Measurements from ENCODE around the gene ACTMAP.
A peak's percentile ranks its signal among the peaks of the same experiment; 100 is the strongest.

The ACTMAP gene

DNA sequence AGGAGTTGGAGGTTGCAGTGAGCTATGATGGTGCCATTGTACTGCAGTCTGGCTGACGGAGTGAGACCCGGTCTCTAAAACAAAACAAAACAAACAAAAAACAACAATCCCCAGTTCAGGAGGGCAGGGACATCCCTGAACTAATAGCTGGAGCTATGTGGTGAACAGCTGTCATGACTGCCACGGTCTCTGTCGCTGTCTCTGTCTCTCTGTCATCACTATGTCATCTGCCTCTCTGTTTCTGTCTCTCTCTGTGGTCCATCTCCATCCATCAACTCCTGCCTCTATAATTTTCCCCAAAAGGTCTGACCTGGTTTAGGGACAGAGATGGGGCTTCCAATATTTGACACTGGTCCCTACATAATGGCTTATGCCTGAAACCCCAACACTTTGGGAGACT lies 26.0 kb downstream of the ACTMAP start:
- POLR2A ChIA-PET, result no interaction called here
- TF ChIP-seq, protein P1, sequence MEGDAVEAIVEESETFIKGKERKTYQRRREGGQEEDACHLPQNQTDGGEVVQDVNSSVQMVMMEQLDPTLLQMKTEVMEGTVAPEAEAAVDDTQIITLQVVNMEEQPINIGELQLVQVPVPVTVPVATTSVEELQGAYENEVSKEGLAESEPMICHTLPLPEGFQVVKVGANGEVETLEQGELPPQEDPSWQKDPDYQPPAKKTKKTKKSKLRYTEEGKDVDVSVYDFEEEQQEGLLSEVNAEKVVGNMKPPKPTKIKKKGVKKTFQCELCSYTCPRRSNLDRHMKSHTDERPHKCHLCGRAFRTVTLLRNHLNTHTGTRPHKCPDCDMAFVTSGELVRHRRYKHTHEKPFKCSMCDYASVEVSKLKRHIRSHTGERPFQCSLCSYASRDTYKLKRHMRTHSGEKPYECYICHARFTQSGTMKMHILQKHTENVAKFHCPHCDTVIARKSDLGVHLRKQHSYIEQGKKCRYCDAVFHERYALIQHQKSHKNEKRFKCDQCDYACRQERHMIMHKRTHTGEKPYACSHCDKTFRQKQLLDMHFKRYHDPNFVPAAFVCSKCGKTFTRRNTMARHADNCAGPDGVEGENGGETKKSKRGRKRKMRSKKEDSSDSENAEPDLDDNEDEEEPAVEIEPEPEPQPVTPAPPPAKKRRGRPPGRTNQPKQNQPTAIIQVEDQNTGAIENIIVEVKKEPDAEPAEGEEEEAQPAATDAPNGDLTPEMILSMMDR (IDR thresholded peaks at IDR 0.05; ENCODE audit: insufficient read depth, low read length, missing control alignments), result no peak
- no peak for DNase-seq (ENCODE audit: low read depth, low spot score)
- CTCF ChIA-PET, result no interaction called here
- no peak overlapping the region for H3K4me3 ChIP-seq (ENCODE audit: low read depth, low read length)

DNA sequence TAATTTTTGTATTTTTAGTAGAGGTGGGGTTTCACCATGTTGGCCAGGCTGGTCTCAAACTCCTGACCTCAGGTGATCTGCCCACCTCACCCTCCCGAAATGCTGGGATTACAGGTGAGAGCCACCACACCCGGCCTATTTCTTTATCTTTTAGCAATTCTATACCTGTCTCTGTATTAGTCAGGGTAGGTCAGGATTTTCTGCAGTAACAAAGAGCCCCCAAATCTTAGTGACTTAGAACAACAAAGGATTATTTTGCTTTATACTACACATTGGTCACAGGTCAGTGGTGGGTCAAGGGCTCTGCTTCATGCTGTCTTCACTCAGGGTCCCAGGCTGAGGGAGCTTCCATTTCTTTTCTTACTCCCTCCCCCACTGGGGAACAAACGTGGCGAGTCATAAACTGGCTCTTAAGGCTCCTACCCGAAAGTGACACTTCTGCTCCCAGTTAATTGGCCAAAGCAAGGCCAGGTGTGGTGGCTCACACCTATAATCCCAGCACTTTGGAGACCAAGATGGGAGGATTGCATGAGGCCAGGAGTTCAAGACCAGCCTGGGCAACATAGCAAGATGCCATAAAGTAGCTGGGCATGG lies 26.5 kb downstream of the ACTMAP start:
- TF ChIP-seq, protein P1 (IDR thresholded peaks at IDR 0.05; ENCODE audit: insufficient read depth, low read length, missing control alignments), result no peak
- H3K4me3 ChIP-seq (ENCODE audit: low read depth, low read length), result no peak overlapping the region
- DNase-seq (ENCODE audit: low read depth, low spot score), result no peak
- ChIA-PET CTCF (no interaction called here), POLR2A (no interaction called here)

DNA sequence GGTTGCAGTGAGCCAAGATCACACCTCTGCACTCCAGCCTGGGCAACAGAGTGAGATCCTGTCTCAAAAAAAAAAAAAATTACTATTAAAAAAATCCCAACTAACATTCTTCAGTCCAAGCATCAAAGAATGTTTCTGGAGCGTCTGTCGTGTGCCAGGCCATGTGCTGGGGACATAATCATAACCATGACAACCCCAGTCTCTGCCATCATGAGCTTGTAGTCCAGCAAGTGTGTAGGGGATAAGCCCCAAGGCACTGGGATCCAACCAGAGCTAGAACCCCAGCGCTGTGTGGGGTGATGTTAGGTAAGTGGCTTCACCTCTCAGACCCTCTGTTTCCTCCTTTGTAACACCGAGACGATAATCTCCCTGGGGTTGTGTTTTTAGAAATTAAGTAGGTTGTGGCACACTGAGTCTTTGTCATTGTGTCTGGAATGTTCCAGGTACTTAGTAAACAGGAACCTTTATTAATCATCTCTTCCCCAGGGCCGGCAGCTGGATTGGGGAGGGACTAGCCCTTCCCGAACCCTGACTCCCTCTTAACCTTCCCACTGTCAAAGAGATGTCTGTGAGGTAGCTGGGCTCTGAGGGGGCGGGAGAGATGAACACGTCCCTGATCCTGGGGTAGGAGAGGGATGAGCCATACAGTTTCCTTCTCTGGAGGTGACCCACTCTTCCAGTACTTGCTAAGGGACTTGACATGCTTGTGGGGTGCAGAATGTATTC lies 28.2 kb downstream of the ACTMAP start:
- ChIA-PET POLR2A (interaction anchor here (0.9 kb wide), 1 partner anchor 31 kb away, joined by 4 read pairs; the partner anchor contains the start of gene NUMBL), CTCF (interaction anchor here (0.7 to 1.7 kb wide), 3 partner anchors 22 to 647 kb away, joined by 3 to 5 read pairs (median 4); no protein-coding TSS in a partner anchor)
- TF ChIP-seq, protein P1 (IDR thresholded peaks at IDR 0.05; ENCODE audit: insufficient read depth, low read length, missing control alignments), result no peak
- H3K4me3 ChIP-seq (ENCODE audit: low read depth, low read length), result no peak overlapping the region
- no peak for DNase-seq (ENCODE audit: low read depth, low spot score)

DNA sequence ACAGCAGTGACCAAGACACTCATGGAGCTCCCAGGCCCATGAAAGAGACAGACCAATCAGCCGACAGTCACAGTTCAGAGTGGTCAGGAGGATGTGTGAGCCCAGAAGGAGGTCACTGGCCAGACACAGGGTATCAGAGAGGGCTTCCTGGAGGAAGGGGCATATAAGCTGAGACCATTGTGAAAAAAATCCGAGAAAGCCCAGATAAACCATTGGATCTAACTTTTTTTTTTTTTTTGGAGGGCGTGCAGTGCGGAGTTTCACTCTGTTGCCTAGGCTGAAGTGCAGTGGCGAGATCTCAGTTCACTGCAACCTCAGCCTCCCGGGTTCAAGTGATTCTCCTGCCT lies 29.2 kb downstream of the ACTMAP start:
- CTCF ChIA-PET, result interaction anchor here (1.0 to 1.7 kb wide), 2 partner anchors 23 to 58 kb away, joined by 3 to 5 read pairs; no protein-coding TSS in a partner anchor
- TF ChIP-seq, protein P1 (IDR thresholded peaks at IDR 0.05; ENCODE audit: insufficient read depth, low read length, missing control alignments), result no peak
- H3K4me3 ChIP-seq (ENCODE audit: low read depth, low read length), result no peak overlapping the region
- POLR2A ChIA-PET, result interaction anchor here (0.9 kb wide), 1 partner anchor 30 kb away, joined by 4 read pairs; the partner anchor contains the start of gene NUMBL
- DNase-seq (ENCODE audit: low read depth, low spot score), result no peak

DNA sequence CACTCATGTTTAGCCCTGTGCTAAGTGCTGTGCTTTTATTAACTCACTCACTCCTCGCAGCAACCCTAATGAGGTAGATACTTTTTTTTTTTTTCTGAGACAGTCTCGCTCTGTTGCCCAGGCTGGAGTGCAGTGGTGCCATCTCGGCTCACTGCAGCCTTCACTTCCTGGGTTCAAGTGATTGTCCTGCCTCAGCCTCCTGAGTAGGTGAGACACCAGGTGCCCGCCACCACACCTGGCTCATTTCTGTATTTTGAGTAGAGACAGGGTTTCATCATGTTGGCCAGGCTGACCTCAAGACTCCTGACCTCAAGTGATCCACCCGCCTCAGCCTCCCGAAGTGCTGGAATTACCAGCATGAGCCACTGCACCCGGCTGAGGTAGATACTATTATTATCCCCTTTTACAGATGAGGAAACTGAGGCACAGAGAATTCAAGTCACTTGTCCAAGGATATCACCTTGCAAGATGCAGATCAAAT lies 30.8 kb downstream of the ACTMAP start:
- peak overlapping the region; percentile 77 for H3K4me3 ChIP-seq (ENCODE audit: low read depth, low read length)
- POLR2A ChIA-PET, result interaction anchor here (0.8 kb wide), 1 partner anchor 15 kb away, joined by 3 read pairs; no protein-coding TSS in a partner anchor
- TF ChIP-seq, protein P1 (IDR thresholded peaks at IDR 0.05; ENCODE audit: insufficient read depth, low read length, missing control alignments), result no peak
- no peak for DNase-seq (ENCODE audit: low read depth, low spot score)
- CTCF ChIA-PET, result no interaction called here

DNA sequence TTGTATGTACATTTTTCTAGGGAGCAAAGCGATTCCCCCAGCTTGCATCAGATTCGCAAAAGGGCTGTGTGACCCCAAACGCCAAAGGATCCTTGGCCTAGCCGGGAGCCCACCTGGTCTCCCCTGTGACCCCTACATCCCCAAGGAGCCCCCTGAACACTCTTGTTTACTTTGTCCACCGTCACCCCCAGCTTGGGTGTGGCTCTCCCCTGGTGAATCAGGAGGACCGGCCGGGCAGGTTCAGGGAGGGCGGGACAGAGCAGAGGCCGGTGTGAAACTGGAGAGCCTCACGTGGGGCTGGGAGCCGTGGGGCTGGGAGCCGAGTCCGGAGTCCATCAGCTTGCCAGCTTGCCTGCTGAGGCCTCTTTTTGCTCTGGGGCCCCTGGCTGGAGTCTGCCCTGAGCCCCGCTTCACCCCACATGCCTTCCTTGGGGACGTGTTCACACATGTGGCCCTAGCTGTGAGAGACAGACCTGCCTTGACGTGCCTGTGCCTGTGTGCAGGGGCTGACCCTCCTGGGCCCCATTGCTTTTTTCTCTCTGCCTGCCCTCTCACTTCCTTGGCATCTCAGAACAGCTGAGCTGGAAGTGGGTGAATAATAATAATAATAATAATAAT lies 31.4 kb downstream of the ACTMAP start:
- CTCF ChIA-PET, result no interaction called here
- DNase-seq (ENCODE audit: low read depth, low spot score), result no peak
- peak overlapping the region; percentile 77 for H3K4me3 ChIP-seq (ENCODE audit: low read depth, low read length)
- POLR2A ChIA-PET, result interaction anchor here (0.8 kb wide), 1 partner anchor 15 kb away, joined by 3 read pairs; no protein-coding TSS in a partner anchor
- TF ChIP-seq, protein P1 (IDR thresholded peaks at IDR 0.05; ENCODE audit: insufficient read depth, low read length, missing control alignments), result no peak

Data from AG04449 (cell line).